ENCODE measurements around the gene SLC8A3. TPM values are rescaled to one million over a fixed set of nuclear protein-coding genes. Genes with fewer than 3 reads are reported as not detected.

SLC8A3 gene
- total RNA-seq, 1 experiment from 2014 or later = 0.13 TPM

GRCh38 chr14:70000601-70001000 is 188.2 kb downstream of the SLC8A3 start:
- H3K56ac ChIP-seq (ENCODE audit: insufficient read length, low read depth, low read length) = no peak overlapping the region
- H3K4me2 ChIP-seq (ENCODE audit: insufficient read depth, insufficient read length, low read length) = no peak overlapping the region
- no peak for DNase-seq
- H2BK5ac ChIP-seq (ENCODE audit: insufficient read length, low read length) = no peak overlapping the region
- H3K27ac ChIP-seq (ENCODE audit: insufficient read length, low read depth, low read length) = no peak overlapping the region
- H3K27me3 ChIP-seq (ENCODE audit: insufficient read depth, low read length) = no peaks in the 10 kb centered on the region; the same call in 1 of the 2 replicates
- H2BK12ac ChIP-seq (ENCODE audit: insufficient read length, low read depth, low read length) = no peak overlapping the region
- no peak overlapping the region for H2AK5ac ChIP-seq (ENCODE audit: insufficient read length, low read length)
- Mint-ChIP-seq H3K4me3 (no peak overlapping the region), H3K36me3 (ENCODE audit: insufficient read depth in 1 of 3, low read depth in 3 of 3) (no peaks in the 10 kb centered on the region), H3K27me3 (ENCODE audit: low read depth) (peaks cover 6% of the 10 kb centered on the region; the same call in 1 of the 2 replicates), H3K27ac (no peak overlapping the region), H3K9me3 (no peaks in the 10 kb centered on the region), H3K4me1 (peaks cover 3% of the 10 kb centered on the region in 2 experiments; a peak in 3 of 4 replicates)
- no peaks in the 10 kb centered on the region for H3K23me2 ChIP-seq (ENCODE audit: insufficient read length, low read depth, low read length, poor library complexity, severe bottlenecking)
- no peak overlapping the region for H2BK15ac ChIP-seq (ENCODE audit: low read depth, low read length)
- H4K20me1 ChIP-seq (ENCODE audit: control insufficient read depth, insufficient read depth, insufficient read length) = no peaks in the 10 kb centered on the region
- H3T11ph ChIP-seq (ENCODE audit: low read length) = no peak overlapping the region
- no peaks in the 10 kb centered on the region for H3K9me3 ChIP-seq (ENCODE audit: control insufficient read depth, low read depth, low read length)
- no peak overlapping the region for H4K91ac ChIP-seq (ENCODE audit: insufficient read length, low read depth, low read length)
- no peak overlapping the region for H3K18ac ChIP-seq (ENCODE audit: insufficient read length, low read depth, low read length)
- no peak overlapping the region for H2BK120ac ChIP-seq (ENCODE audit: low read depth, low read length, poor library complexity, severe bottlenecking)
- H2AFZ ChIP-seq (ENCODE audit: low read length) = no peak overlapping the region
- H4K8ac ChIP-seq (replicated peaks; ENCODE audit: insufficient read length, low read depth, low read length) = no peak overlapping the region
- no peaks in the 10 kb centered on the region for H3K79me1 ChIP-seq (ENCODE audit: insufficient read depth, low read depth, low read length, poor library complexity, severe bottlenecking)
- no CpG with 5 or more reads among the region's 7 CpGs for WGBS (ENCODE audit: extremely low coverage, insufficient read length, low lambda C conversion rate)
- H3K4me1 ChIP-seq (ENCODE audit: insufficient read depth, low read length) = no peaks in the 10 kb centered on the region
- no peaks in the 10 kb centered on the region for H3K79me2 ChIP-seq (ENCODE audit: insufficient read depth, low read length)
- H3K4ac ChIP-seq (ENCODE audit: low read depth, low read length) = no peak overlapping the region
- H3K23ac ChIP-seq (ENCODE audit: insufficient read length, low read depth, low read length) = no peak overlapping the region
- TF ChIP-seq, protein P1, sequence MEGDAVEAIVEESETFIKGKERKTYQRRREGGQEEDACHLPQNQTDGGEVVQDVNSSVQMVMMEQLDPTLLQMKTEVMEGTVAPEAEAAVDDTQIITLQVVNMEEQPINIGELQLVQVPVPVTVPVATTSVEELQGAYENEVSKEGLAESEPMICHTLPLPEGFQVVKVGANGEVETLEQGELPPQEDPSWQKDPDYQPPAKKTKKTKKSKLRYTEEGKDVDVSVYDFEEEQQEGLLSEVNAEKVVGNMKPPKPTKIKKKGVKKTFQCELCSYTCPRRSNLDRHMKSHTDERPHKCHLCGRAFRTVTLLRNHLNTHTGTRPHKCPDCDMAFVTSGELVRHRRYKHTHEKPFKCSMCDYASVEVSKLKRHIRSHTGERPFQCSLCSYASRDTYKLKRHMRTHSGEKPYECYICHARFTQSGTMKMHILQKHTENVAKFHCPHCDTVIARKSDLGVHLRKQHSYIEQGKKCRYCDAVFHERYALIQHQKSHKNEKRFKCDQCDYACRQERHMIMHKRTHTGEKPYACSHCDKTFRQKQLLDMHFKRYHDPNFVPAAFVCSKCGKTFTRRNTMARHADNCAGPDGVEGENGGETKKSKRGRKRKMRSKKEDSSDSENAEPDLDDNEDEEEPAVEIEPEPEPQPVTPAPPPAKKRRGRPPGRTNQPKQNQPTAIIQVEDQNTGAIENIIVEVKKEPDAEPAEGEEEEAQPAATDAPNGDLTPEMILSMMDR (conservative IDR thresholded peaks at IDR 0.05) = no peak
- no peak overlapping the region for H3K9ac ChIP-seq (ENCODE audit: extremely low read depth, insufficient read length, low read length)
- H2BK20ac ChIP-seq (ENCODE audit: low read depth, low read length, poor library complexity, severe bottlenecking) = no peak overlapping the region
- H4K5ac ChIP-seq (ENCODE audit: insufficient read length, low read depth, low read length) = no peak overlapping the region
- no peak overlapping the region; the same call in 1 of the 2 replicates for H3K14ac ChIP-seq (ENCODE audit: insufficient read depth, low read length)

Data from H9 (cell line).